ENCODE results near the gene RPN2.
"Not testable (repeated sequence)": the region's sequence is repeated elsewhere in the genome, so short reads cannot be mapped to it uniquely, and the experiment has no call there.

RPN2 gene

DNA sequence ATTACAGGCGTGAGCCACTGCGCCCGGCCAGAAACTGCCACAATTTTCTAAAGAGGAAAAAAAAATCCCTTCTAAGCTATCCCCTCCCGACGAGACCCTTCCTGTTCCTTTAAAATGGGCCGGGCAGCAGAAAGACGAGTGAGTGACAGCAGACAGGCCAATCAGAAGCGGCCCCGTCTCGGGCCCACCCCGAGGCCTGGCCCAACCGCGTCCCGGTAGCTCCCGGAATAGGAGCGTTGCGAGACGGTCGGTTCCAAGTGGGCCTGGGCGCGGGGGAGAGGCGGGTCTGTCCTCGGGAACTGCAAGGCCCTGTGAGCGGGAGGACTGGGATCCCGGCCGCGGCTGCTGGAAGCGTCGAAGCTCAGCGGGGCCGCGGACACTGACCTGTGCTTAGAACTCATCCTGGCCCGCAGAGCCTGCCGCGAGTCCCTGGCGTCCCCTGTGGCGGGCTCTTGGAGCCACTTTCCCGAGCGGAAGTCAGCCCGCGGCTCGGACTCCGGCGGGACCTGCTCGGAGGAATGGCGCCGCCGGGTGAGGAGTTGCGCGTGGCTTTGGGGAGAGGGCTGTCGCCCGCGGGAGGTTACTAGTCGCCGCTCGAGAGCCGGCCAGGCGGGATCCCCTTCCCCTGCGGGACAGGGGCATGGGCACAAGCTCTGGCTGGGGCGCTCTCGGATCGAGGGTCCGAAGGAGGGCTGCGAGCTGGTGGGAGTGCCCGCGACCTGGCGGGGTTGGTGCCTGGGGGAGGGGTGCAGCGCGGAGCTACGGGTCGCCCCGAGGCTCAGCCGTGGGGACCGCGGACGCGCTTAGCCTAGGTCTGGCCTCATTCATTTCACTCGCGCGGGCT lies at the start of gene RPN2, which contains the start of gene MROH8:
Gene RPN2 (plus strand): TSS at position 492 of the 844 bp plus-strand sequence. CDS start 27 bp downstream, at position 519.
Gene MROH8 (minus strand): TSS at position 710 of the 844 bp plus-strand sequence.
- DNase-seq, result peak; percentile 95

DNA sequence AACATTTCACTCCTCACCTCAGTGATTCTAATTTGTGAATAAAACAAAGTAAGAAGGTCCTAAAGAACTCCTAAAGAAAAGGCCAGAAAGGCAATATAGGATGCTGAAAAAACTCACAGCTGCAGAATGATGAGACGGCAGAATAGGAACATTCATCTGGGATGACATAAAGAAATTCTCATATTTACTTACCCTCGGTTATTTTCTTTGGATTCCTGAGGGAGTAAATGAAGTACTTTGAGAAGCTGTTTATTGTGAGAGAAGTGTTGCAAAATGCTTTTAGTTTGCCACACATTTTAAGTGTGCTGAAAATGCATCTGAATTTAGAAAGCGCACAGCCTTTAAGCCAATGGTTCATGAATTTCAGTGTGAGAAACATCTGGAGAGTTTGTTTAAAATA lies 47.6 kb upstream of the RPN2 start:
- DNase-seq, result no peak

DNA sequence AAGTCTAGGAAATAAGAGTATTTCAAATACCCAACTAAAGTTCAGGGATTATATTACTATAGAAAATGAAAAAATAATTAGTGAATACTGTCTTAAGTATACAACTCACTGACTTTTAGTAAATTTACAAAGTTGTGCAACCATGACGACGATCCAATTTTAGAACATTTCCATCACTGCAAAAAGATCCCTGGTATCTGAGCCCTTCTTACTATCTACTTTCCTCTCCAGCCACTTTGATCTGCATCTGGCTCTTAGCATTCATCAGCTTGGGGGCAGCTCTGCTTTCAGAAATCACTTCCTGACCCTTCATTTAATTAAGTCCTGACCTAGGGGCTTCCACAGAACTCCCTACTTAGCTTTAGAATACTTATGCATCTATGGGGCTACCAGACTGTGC lies 45.2 kb upstream of the RPN2 start:
- no peak for DNase-seq

- DNase-seq, result no peak
Observed at GRCh38 chr20:37137547-37137946, 41.6 kb upstream of the RPN2 start.

GRCh38 chr20:37142708-37143107 lies 36.4 kb upstream of the RPN2 start:
- no peak for DNase-seq

DNA sequence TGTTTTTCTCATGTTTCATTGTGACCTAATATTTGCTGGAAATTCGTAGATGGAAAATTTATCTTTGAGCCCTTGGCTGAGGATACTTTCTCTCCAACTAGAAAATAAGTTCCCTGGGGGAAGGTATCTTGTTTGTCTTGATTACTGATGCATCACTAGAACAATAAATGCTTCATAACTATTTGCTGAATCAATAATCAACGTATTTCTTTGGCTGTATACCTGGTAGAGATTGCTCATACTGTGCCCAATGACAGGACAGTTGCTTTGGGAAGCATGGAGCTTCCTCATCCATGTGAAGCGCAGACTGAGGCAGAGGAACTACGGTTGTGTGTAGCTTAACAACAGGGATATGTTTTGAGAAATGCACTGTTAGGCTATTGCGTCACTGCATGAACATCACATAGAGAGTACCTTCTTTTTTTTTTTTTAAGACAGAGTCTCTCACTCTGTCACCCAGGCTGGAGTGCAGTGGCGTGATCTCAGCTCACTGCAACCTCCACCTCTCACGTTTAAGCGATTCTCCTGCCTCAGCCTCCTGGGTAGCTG lies 34.2 kb upstream of the RPN2 start:
- no peak for DNase-seq

DNA sequence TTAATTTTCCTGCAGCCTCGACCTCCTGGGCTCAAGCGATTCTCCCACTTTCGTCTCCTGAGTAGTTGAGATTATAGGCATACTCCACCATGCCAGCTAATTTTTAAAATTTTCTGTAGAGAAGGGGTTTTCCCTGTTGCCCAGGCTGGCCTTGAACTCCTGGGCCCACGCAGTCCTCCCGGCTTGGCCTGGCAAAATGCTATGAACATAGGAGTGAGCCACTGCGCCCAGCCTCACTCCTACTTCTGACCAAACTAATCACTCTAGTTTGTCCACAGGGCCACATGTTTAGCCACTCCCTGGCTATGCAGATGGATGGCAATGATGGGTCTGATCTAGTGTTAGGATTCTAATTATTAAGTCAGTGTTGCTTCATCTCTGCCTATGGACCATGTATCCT lies 31.9 kb upstream of the RPN2 start:
- no peak for DNase-seq

DNA sequence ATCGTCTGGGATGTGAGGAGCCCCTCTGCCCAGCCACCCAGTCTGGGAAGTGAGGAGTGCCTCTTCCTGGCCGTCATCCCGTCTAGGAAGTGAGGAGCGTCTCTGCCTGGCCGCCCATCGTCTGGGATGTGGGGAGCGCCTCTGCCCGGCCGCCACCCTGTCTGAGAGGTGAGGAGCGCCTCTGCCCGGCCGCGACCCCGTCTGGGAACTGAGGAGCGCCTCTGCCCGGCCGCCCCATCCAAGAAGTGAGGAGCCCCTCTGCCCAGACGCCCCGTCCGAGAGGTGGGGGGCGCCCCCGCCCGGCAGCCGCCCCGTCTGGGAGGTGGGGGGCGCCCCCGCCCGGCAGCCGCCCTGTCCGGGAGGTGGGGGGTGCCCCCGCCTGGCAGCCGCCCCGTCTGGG lies 28.3 kb upstream of the RPN2 start:
- DNase-seq, result not testable (repeated sequence)

DNA sequence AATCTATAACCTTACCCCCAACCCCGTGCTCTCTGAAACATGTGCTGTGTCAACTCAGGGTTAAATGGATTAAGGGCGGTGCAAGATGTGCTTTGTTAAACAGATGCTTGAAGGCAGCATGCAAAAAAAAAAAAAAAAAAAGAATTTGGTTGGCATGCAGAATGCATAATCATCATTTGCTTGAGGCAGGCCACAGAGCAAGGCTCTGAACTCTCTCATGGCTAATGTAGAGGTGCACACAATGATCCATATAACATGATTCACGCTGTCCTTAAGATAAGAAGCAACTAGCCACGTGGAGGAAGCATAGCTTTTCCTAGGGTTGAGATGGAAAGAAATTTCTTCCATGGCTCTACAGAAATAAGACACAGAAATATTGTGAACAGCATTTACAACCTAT lies 27.6 kb upstream of the RPN2 start:
- no peak for DNase-seq

- DNase-seq, result no peak
Observed at GRCh38 chr20:37152284-37152683, 26.8 kb upstream of the RPN2 start.

DNA sequence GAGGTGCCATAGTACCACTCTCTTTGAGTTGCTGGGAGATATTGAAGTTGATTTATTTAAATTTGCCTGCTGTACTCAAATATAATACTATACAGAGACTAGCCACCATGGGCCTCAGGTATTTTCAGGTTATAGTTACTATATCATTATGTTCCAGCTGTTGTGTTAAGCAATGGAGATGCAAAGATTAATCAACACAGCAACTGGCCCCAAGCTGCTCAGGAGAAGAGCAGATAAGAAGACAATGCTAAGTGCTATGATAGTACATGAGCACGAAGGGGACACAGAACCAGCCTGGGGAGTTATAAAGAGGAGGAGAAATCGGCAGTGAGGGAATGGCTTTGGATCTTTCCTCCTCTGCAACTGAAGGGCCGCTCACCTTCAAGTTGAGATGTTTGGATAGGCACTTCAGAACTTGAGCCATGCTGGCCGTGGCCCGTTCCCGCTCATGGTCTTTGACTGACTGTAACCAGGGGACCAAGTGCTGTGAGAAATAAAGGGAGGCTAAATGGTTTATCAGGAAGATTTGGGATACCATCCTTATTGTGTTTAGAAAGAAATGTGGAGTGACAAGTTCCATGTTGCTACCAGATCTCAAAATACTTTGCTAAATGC lies 24.3 kb upstream of the RPN2 start:
- no peak for DNase-seq

- DNase-seq, result no peak
Observed at GRCh38 chr20:37155987-37156386, 23.1 kb upstream of the RPN2 start.

- DNase-seq, result no peak
Observed at GRCh38 chr20:37158248-37158647, 20.9 kb upstream of the RPN2 start.

- no peak for DNase-seq
Observed at GRCh38 chr20:37160683-37161082, 18.4 kb upstream of the RPN2 start.

- no peak for DNase-seq
Observed at GRCh38 chr20:37161830-37162549, 17.1 kb upstream of the RPN2 start.

GRCh38 chr20:37162646-37163045 lies 16.5 kb upstream of the RPN2 start:
- DNase-seq, result no peak

DNA sequence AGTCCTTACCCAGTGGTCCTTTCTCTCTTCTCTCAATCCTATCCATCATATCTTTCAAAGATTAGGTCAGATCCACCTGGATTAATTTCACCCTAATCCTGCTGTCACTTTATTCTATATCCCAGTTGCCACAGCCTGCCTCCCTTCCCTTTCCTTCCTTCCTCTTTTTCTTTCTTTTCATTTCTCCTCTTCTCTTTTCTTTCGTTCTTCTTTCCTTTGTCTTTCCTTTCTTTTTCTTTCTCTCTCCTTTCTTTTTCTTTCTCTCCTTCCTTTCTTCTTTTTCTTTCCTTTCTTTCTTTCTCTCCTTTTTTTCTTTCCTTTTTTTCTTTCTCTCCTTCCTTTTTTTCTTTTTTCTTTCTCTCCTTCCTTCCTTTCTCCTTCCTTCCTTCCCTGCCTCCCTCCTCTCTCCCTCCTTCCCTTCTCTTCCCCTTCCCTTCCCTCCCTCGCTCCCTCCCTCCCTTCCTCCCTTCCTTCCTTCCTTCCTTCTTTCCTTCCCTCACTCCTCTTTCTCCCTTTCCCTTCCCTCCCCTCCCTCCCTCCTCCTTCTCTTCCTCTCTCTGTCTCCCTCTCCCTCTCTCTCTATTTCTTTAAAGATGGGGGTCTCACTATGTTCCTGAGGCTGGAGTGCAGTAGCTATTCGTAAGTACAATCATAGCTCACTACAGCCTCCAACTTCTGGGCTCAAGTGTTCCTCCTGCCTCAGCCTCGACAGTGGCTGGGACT lies 15.1 kb upstream of the RPN2 start:
- DNase-seq, result no peak

- DNase-seq, result no peak
Observed at GRCh38 chr20:37165031-37165430, 14.1 kb upstream of the RPN2 start.

- no peak for DNase-seq
Observed at GRCh38 chr20:37166867-37167266, 12.3 kb upstream of the RPN2 start.

DNA sequence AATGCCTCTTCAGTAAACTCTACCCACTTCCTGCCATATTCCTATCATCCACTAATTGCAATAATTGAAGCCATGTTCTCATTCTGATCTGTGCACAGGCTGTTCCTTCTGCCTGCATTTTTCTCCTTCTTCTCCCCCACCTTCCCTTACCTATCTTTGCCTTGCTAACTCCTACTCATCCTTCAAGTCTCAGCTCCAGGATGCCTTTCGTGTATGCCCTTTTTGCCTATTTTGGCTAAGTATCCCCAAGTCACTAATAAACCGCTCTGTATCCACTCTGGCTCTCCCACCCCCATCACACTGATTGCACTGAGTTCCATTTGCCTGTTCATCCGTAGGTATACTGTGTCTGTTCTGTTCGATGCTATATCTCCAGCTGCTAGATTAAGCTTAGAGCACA lies 6.3 kb upstream of the RPN2 start:
- no peak for DNase-seq

DNA sequence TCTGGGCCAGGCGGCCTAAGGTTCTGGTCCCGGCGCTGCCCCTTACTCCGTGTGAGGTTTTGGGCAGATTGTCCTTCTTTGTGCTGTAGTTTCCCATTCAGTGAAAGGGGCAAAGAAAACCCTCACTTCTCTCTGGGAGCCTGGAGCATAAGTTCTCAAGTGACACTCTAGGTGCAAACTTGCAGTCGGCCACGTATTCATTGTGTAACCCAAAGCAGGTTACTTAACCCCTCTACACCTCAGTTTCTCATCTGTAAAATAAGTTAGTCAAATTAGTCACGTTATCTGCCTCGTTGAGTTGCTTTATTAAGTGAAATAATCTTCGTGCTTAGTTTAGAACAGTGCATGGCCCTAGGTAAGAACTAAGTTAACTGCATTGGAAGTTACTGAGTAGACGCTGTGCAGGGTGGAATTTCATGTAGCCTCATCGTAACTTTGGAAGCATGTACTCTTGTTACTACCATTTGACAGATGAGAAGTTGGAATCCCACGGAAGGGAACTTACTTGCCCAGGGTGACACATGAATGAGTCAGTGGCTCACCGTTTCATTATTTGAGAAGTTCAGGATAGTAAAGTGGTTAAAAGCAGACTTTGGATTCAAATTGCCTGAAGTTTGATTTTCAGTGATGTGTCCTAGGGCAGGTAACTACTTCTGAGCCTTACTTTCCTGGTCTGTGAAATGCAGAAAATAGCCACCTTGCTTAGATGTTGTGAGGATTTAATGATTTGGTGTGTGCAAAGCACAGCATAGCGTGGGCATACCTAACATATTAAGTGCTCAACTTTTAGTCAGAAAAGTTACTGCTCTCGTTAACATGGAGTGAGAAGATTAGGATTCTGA lies 774 bp downstream of the RPN2 start:
- no peak for DNase-seq

- no peak for DNase-seq
Observed at GRCh38 chr20:37185686-37186085, 6.6 kb downstream of the RPN2 start.

Measured in CD4-positive, alpha-beta T cell treated with Interleukin-21 for 1 hour (primary cell).